Panc1 (cell line): ENCODE results near the gene FOXP4. TPM values are rescaled to one million over a fixed set of nuclear protein-coding genes. Genes with fewer than 3 reads are reported as not detected.

Experiments
- ATAC-seq: fragments of 200-7000 bp; cut with Tn5 transposase; 2 replicates; pipeline ENCODE4 v1.9.1; 2020; ENCODE audit warnings: mild to moderate bottlenecking, moderate library complexity
- BruUV-seq: library from RNA; stranded (reverse); fragments of 400-500 nt; replicated peaks from 2 replicates; lab custom pipeline; 2021; lab: Mats Ljungman, UMichigan
- CTCF ChIA-PET: fragments of 300-600 bp; sonication (Branson Sonifier 250); formaldehyde crosslinking; loops from one replicate; lab custom pipeline; 2022; ENCODE audit warnings: antibody characterized with exemption; lab: Charles Lee
- POLR2A ChIA-PET: fragments of 300-600 bp; sonication (Branson Sonifier 250); formaldehyde crosslinking; loops from one replicate; lab custom pipeline; 2022; ENCODE audit warnings: antibody characterized with exemption; lab: Charles Lee
- DNase-seq: peaks from one replicate; pipeline ENCODE4 v3.0.0-alpha.2; 2010; ENCODE audit warnings: low read depth, low spot score
- H3K27ac ChIP-seq: 2 replicates; pipeline ENCODE4 v1.5.1; 2011; ENCODE audit warnings: mild to moderate bottlenecking, low read length, inconsistent platforms
- H3K27me3 ChIP-seq: fragments of 200-500 bp; sonication (Bioruptor generic); 2 replicates; pipeline ENCODE4 v1.6.0; 2014; ENCODE audit warnings: low read length, inconsistent platforms; ENCODE audit not compliant: control insufficient read depth, insufficient read depth
- H3K36me3 ChIP-seq: fragments of 200-500 bp; sonication (Bioruptor generic); 2 replicates; pipeline ENCODE4 v1.5.1; 2014; ENCODE audit warnings: inconsistent platforms, mild to moderate bottlenecking, low read length, moderate library complexity; ENCODE audit not compliant: control insufficient read depth, insufficient read depth
- H3K4me1 ChIP-seq: 2 replicates; pipeline ENCODE4 v1.5.1; 2011; ENCODE audit warnings: inconsistent platforms, mild to moderate bottlenecking, low read length, moderate library complexity; ENCODE audit not compliant: control insufficient read depth, insufficient read depth
- H3K4me3 ChIP-seq, 2 experiments: 2 replicates each; pipeline ENCODE4 v1.5.1; 2011 to 2012; ENCODE audit warnings: low read depth in 2 of 2, low read length in 2 of 2, mild to moderate bottlenecking in 2 of 2, inconsistent platforms in 1 of 2, moderate library complexity in 1 of 2
- H3K9me3 ChIP-seq: fragments of 200-500 bp; sonication (Bioruptor generic); 2 replicates; pipeline ENCODE4 v1.5.1; 2014; ENCODE audit warnings: low read depth, mild to moderate bottlenecking, inconsistent platforms, low read length, moderate library complexity; ENCODE audit not compliant: control insufficient read depth, insufficient read depth
- CTCF ChIP-seq: fragments of 450-650 bp; IDR thresholded peaks from 2 replicates; pipeline ENCODE4 v1.5.1; 2017; ENCODE audit warnings: mild to moderate bottlenecking
- POLR2AphosphoS5 ChIP-seq: IDR thresholded peaks from 2 replicates; pipeline ENCODE4 v1.6.1; 2012; ENCODE audit warnings: mild to moderate bottlenecking, low read depth, low read length, moderate library complexity
- SIN3A ChIP-seq: IDR thresholded peaks from 2 replicates; pipeline ENCODE4 v1.6.1; 2012; ENCODE audit warnings: low read depth, mild to moderate bottlenecking, low read length, moderate library complexity, borderline replicate concordance; ENCODE audit not compliant: insufficient read depth
- TCF7L2 ChIP-seq: IDR thresholded peaks from 2 replicates; pipeline ENCODE4 v1.6.1; 2011; ENCODE audit warnings: mild to moderate bottlenecking, low read depth, low read length, inconsistent platforms
- in situ Hi-C: cut with HindIII; loops from 2 replicates; pipeline ENCODE4 v1.10.0; 2016; ENCODE audit warnings: low sequenced_read_pairs, low pct_unique_long_range_greater_than_20kb
- intact Hi-C: fragments of 100-400 bp; cut with micrococcal nuclease; formaldehyde crosslinking; loops from one replicate; pipeline ENCODE4 v1.10.0; 2022; ENCODE audit not compliant: unreplicated experiment
- total RNA-seq: library from RNA; stranded (reverse); gene quantifications from one replicate; pipeline ENCODE4 v1.2.1, GENCODE V29; 2021; ENCODE audit not compliant: unreplicated experiment
- TF ChIP-seq, protein P1 (sequence below), 2 experiments: IDR thresholded peaks; 2 replicates each; pipeline ENCODE4 v1.6.1; 2011 to 2012; ENCODE audit warnings: low read depth in 2 of 2, control low read depth in 1 of 2, low read length in 1 of 2, mild to moderate bottlenecking in 1 of 2, moderate library complexity in 1 of 2; ENCODE audit not compliant: insufficient read depth in 1 of 2

Gene FOXP4
- total RNA-seq, 1 experiment from 2014 or later = 30.4 TPM

DNA sequence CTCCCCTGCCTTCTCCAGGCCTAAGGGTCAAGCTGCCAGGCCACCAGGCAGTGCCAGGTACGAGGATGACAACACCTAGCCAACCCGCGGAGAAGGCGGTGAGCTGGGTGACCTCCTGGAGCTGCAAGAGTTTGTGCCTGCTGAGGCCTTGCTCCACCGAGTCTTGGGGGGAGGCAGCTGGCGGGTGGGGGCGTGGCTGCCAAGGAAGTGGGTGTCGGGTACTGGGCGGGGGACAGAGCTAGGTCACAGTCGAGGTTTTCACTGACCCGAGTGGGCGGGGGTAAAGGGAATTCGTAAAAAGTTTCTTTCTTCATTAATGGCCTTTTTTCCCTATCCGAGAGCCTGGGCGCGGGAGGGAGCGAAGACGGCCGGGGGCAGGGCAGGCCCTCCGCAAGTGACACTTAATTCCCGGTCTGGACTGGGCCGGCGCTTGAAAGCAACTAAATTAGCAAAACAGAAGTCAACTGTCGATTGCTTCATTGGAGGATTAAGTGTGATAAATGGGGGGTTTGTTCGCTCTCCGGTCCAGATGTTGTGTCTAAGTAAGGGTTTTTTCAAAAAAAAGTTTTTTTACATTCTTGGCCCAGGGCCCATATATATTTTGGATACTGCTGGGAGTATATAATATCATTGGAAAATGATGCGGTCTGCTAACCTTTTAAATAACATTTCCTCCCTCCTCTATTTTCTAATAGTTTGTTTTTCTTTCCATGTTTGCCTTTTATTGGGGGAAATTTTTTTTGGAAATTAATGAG, 43.1 kb upstream of the FOXP4 start:
- no peaks in the 10 kb centered on the region for H3K36me3 ChIP-seq
- in situ Hi-C loops = no loop called here
- H3K4me3 ChIP-seq = peak overlapping the region; percentile 33 to 45; a peak in 2 of 4 replicates
- CTCF ChIA-PET = no interaction called here
- H3K27ac ChIP-seq = no peak overlapping the region
- DNase-seq (no peak), ATAC-seq (no peak)
- POLR2A ChIA-PET = interaction anchor here (0.5 kb wide), 1 partner anchor 21 kb away, joined by 8 read pairs; no protein-coding TSS in a partner anchor
- peaks cover 3% of the 10 kb centered on the region for H3K4me1 ChIP-seq
- BruUV-seq = no TSS peak
- intact Hi-C loops = no loop called here
- peaks cover 11% of the 10 kb centered on the region for H3K27me3 ChIP-seq
- TF ChIP-seq SIN3A (no peak), POLR2AphosphoS5 (no peak), TCF7L2 (no peak), CTCF (no peak)
- TF ChIP-seq, protein P1, sequence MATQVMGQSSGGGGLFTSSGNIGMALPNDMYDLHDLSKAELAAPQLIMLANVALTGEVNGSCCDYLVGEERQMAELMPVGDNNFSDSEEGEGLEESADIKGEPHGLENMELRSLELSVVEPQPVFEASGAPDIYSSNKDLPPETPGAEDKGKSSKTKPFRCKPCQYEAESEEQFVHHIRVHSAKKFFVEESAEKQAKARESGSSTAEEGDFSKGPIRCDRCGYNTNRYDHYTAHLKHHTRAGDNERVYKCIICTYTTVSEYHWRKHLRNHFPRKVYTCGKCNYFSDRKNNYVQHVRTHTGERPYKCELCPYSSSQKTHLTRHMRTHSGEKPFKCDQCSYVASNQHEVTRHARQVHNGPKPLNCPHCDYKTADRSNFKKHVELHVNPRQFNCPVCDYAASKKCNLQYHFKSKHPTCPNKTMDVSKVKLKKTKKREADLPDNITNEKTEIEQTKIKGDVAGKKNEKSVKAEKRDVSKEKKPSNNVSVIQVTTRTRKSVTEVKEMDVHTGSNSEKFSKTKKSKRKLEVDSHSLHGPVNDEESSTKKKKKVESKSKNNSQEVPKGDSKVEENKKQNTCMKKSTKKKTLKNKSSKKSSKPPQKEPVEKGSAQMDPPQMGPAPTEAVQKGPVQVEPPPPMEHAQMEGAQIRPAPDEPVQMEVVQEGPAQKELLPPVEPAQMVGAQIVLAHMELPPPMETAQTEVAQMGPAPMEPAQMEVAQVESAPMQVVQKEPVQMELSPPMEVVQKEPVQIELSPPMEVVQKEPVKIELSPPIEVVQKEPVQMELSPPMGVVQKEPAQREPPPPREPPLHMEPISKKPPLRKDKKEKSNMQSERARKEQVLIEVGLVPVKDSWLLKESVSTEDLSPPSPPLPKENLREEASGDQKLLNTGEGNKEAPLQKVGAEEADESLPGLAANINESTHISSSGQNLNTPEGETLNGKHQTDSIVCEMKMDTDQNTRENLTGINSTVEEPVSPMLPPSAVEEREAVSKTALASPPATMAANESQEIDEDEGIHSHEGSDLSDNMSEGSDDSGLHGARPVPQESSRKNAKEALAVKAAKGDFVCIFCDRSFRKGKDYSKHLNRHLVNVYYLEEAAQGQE (IDR thresholded peaks at IDR 0.05; ENCODE audit: insufficient read depth in 1 of 2, low read depth in 2 of 2, low read length in 1 of 2) = no peak
- H3K9me3 ChIP-seq = no peaks in the 10 kb centered on the region

- Histone ChIP-seq H3K27ac (no peak overlapping the region), H3K27me3 (peaks cover 11% of the 10 kb centered on the region), H3K4me3 (peak overlapping the region; percentile 33 to 45), H3K4me1 (peaks cover 3% of the 10 kb centered on the region), H3K36me3 (no peaks in the 10 kb centered on the region), H3K9me3 (no peaks in the 10 kb centered on the region)
- BruUV-seq = no TSS peak
- in situ Hi-C loops (no loop called here), intact Hi-C loops (no loop called here)
- POLR2A ChIA-PET = no interaction called here
- ATAC-seq (peak; percentile 57), DNase-seq (no peak)
- CTCF ChIA-PET = interaction anchor here (0.7 kb wide), 1 partner anchor 522 kb away, joined by 4 read pairs; no protein-coding TSS in a partner anchor
- TF ChIP-seq, protein P1 (IDR thresholded peaks at IDR 0.05; ENCODE audit: insufficient read depth in 1 of 2, low read depth in 2 of 2, low read length in 1 of 2) = no peak
- no peak for TF ChIP-seq POLR2AphosphoS5
- TF ChIP-seq SIN3A = no peak
- no peak for TF ChIP-seq TCF7L2
- no peak for TF ChIP-seq CTCF
Measured at GRCh38 chr6:41503827-41504465, 42.2 kb upstream of the FOXP4 start.
